GM21723 (cell line): Measurements from ENCODE around the gene GPR160.
"Not testable (repeated sequence)": the region's sequence is repeated elsewhere in the genome, so short reads cannot be mapped to it uniquely, and the experiment has no call there.

Experiments
- ATAC-seq: cut with Tn5 transposase; IDR thresholded peaks from one replicate; pipeline ENCODE4 v1.9.1; 2021; ENCODE audit warnings: mild to moderate bottlenecking, moderate library complexity; ENCODE audit not compliant: unreplicated experiment

GPR160 gene, protein sequence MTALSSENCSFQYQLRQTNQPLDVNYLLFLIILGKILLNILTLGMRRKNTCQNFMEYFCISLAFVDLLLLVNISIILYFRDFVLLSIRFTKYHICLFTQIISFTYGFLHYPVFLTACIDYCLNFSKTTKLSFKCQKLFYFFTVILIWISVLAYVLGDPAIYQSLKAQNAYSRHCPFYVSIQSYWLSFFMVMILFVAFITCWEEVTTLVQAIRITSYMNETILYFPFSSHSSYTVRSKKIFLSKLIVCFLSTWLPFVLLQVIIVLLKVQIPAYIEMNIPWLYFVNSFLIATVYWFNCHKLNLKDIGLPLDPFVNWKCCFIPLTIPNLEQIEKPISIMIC

DNA sequence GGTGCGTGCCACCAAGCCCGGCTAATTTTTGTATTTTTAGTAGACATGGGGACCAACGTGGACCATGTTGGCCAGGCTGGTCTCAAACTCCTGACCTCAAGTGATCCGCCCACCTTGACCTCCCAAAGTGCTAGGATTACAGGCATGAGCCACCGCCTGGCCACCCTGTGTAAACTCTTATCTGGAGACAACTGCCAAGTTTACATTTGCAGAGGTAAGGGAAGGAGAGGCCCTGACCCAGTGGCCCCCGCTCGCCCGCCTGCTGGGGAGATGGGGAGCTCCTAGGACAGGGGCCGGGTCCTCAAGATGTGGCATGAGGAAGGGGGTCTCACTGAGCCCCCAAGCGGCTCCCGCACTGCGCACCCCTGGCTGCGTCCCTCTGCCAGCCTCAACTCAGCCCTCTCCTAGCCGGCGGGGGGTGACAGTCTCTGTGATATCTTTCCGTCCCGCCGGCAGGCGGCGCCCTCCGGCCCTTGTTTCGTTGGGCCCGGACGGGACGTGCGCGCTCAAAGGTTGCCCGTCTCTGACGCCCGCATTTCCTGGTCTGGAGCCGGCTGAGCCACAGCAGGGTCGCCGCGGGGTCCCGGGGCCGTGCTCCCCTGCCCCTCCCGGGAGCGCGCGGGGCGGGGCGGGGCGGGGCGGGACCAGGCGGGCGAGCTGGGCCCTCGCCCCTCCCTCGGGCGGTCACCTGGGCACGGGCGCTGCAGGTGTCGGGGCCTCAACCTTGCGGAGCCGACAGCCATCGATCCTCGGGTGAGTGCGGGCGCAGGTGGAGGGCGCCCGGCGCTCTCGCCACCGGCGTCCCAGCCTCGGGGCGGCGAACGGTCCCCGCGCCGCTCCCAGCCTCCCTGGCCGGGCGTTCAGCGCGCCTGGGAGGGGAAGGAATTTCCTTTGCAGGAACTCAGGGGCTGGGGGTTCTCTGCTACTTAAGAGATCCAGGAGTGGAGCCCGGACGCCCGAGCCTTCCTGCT lies at the start of gene GPR160:
Gene GPR160 (plus strand): TSS at position 533 of the 971 bp plus-strand sequence. CDS start 45,978 bp downstream, outside the sequence.
- peak; percentile 82 for ATAC-seq

DNA sequence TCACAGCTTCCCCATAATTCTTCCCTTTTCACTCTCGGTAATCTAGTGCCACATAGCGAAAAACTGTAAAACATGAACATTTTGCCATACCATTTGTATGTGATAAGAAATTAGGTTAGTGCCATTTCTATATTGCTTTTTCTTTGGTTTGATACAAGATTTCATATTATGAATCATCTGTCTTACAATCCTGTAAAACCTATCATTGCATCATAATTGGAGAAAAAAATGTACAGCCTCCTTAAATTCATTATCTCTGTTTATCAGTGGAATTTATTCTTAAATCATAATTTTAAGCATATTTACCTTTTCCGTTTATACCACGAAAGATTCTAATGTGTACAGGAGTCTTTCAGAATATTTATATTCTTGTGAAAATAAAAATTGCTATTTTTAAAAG lies 47.4 kb upstream of the GPR160 start:
- ATAC-seq = no peak

DNA sequence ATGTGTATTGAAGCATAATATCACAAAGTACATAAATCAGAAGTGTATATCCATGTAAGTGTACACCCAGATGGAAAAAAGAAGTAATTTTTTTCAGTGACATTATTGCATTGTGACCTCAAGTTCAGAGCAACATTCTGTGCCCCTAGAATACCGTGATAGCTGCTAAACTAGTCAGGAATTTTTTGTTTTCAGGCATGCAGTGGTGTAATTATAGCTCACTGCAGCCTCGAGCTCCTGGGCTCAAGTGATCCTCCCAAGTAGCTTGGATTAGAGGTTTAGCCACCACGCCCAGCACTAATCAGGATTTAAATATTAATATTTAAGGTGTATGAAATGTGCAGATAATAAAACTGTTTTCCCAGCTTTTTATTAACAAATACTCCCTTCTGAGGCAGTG lies 45.6 kb upstream of the GPR160 start:
- no peak for ATAC-seq

DNA sequence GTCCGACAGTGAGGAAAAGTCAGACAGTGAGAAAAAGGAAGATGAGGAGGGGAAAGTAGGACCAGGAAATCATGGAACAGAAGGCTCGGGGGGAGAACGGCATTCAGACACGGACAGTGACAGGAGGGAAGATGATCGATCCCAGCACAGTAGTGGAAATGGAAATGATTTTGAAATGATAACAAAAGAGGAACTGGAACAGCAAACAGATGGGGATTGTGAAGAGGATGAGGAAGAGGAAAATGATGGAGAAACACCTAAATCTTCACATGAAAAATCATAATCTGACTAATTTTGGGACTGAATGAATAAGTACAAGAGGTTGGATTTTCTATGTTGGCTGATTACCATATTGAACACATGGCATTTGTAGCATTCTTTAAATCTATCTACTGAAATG lies 45.0 kb upstream of the GPR160 start:
- ATAC-seq = no peak

DNA sequence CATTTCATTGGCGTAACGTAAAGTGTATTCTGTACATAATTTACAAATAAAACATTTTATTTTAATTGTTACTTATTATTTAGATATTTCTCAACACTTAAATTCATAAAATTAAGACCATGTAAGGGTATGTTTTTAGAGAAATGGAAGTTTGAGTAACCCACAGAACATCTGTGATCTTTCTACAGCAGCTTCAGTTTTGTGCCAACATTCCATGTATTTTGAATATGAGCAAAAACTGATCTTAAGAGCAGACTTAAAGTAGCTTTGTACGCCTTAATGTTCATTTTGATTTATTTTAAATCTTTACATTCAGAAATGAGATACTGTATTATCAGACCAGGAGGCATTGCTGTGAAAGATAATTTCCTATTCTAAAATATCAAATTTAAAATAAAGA lies 44.0 kb upstream of the GPR160 start:
- no peak for ATAC-seq

DNA sequence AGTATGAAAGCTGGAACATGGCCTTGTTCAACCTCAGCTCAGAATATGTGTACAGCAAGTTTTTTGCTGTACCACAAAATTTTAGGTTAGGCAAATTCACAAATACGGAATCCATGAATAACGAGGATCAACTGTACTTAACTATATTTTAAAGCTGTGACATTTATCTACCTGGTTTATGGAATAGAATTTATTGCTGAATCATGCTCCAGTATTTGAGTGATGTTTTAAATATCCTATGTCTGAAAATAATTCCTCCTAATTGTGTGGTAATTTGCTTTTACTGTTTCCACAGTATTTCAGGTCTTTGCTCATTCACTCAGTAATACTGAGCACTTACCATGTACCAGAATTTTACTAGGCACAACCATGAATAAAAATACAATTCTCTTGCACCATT lies 41.7 kb upstream of the GPR160 start:
- ATAC-seq = no peak

DNA sequence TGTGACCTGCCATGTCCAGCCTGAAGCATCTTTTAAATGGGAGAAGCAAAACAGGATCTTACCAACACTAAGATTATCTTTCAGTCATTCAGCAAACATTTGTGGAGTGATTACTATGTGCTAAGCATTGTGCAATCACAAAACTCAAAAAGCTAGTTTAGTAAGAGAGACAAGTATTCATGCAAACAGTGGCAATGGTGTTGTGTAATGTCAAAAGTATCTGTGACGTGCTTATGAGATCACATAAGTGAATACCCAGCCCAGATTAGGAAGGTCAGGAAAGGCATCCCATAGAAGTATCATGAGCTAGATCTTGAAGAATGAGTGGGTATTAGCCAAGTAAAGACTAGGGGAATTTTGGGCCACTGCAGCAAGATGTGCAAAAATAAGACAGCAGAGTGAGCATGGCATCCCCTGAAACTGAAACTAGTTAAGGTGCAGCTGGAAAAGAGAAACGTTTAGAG lies 39.1 kb upstream of the GPR160 start:
- peak; percentile 33 for ATAC-seq

DNA sequence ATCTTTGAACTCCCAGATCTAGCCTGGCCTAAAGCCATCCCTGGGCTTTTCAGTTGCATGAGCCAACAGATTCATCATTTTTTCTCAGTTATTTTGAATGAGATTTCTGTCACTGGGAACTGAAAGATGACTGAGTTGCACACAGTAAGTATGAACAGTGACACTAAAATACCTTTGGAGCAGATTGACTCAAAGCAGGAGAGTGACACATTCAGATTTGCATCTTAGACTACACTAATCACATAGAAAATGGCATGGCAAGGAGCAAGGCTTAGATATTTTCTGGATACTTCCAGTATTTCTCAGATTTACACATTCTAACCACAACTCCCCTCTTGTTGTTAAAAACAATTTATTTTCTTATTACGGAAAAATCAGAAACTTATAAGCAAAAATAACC lies 38.4 kb upstream of the GPR160 start:
- peak; percentile 91 for ATAC-seq

DNA sequence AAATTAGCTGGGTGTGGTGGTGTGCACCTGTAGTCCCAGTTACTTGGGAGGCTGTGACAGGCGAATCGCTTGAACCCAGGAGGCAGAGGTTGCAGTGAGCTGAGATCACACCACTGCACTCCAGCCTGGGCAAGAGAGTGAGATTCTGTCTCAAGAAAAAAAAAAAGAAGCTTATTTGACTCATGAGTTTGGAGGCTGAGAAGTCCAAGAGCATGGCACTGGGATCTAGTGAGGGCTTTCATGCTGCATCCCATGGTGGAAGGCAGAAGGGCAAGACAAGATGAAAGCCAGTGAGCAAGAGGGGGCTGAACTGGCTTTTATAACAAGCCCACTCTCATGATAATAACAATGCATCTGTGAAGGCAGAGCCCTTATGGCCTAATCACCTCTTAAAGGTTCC lies 37.7 kb upstream of the GPR160 start:
- ATAC-seq = no peak

DNA sequence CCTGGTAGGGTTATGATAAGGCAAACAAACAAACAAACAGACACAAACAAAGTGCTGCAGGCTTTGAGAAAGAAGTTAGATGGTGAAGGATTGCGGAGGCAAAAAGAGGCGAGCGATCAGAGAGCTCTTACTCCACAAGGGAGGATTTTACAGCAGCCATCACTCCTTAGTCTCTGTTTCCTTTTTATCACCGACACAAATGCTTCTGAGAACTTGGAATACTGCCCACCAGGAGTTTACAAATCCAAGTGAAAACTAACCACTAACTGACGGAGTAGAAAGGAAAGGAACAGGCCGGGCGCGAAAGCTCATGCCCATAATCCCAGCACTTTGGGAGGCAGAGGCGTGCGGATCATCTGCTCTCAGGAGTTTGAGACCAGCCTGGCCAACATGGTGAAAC lies 35.6 kb upstream of the GPR160 start:
- no peak for ATAC-seq

DNA sequence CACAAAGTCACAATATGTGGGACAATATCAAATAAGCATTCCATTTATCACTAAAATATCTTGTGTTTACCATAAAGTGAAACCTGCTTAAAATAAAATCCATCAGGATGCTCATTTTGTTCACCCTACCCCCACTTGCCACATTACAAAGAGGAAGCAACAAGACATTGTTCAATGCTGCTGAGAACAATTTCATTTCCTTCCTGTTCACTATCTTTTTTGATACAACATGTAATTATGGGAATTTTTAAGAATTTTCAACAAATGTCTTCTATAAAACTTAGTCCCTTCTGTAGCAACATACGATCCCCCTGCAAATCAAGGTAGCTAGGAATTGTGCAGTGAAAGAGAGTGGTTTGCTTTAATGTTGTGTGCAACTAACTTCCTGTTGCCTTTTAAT lies 34.9 kb upstream of the GPR160 start:
- ATAC-seq = no peak

DNA sequence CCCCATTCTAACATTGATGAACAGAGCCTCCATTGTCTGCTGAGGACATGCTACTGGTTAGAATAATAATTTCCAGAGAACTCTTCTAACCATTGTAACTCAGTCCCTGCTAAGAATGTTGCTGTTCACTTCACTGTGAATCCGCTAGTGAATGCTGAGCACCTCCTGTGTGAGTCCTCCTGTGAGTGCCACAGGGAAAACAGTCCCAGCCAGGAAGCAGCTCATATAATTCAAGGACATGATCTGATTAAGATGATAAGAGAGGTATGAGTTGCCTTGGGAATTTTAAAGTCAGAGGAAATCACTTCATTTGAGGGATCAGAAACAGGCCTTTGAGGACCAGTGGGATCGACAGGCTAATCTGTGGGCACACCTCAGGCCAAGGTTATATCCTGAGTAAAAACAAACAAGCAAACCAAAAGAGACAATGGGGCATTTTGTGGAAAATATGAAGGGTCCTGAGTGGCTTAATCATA lies 33.9 kb upstream of the GPR160 start:
- ATAC-seq = no peak

DNA sequence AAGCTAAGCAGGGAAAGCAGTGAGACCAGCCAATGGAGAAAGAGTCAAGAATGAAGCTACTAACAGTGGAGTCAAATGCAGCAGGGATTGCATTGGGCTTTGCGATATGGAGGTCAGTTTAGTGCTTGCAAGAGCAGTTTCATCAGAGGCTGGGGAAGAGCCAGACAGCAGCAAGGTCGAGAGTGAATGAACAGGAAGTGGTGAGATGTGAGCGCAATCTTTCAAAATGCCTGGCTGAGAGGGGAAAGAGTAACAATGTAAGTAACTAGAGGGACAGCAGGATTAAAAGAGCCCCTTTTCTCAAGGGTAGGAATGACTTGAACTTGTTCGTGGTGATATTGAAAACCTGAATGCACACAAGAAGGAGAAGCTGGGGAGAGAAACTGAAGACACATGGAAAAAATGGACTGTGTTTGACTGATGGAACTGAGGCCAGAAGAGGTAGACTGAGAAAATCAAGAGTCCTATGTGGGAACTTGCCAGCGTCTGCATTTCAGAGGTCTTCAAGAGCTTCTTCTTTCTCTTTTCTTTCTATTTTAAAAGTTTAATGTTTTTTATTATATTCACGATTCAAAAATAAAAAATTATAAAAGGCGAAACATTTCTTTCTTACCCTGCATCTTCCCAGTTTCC lies 30.6 kb upstream of the GPR160 start:
- peak; percentile 90 for ATAC-seq

DNA sequence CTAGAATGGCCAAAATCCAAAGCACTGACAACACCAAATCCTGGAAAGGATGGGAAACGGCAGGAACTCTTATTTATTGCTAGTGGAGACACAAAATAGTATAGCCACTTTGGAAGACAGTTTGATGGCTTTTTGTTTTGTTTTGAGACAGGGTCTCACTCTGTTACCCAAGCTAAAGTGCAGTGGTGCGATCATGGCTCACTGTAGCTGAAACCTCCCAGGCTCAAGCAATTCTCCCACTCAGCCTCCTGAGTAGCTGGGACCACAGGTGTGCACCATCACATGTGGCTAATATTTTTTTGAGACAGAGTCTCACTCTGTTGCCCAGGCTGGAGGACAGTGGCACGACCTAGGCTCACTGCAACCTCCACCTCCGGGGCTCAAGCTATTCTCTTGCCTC lies 27.3 kb upstream of the GPR160 start:
- peak; percentile 57 for ATAC-seq

DNA sequence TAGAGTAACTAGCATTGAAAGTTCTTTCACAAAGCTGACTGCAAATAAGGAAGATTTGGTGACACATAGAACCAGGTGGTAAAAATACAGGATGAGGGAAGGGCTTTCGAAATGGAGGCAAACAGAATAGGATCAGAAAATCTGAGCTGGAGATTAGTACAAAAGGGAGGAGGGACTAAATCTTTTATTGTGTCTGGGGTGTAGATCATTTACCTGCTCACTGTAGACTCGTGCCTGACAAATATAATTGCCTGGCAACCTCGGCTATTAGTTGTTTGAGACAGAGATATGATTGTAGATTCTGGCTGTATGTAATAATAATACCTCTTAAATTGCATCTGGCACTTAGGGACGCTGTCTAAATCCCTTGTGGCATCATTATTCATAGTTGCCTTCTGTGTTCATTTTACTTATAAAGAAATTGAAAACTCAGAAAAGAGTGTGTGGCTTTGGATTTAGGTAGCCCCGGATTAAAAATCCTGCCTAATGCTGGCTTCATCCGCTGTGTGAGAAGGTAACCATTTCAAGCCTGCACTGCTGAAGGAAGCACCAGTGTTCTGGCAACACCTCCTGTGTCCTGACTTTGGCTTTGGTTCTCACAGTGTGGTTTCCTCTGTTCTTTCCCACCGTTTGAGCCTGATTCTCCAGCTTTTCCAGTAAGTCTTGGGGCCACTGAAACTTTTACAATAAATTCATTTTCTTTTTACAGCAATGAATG lies 25.0 kb upstream of the GPR160 start:
- ATAC-seq = no peak

DNA sequence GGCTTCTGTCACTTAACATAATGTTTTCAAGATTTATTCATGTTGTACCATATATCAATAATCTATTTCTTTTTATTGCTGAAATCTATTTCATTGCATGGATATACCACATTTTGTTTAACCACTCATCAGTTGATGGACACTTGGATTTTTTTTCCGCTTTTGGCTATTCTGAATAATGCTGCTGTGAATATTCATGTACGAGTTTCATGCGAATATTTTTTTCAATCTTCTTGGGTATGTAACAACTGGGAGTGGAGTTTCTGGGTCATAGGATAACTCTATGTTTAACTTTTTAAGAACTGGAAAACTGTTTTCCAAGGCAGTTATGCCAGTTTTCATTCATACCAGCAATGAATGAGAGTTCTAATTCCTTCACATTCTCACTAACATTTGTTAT lies 21.7 kb upstream of the GPR160 start:
- no peak for ATAC-seq

DNA sequence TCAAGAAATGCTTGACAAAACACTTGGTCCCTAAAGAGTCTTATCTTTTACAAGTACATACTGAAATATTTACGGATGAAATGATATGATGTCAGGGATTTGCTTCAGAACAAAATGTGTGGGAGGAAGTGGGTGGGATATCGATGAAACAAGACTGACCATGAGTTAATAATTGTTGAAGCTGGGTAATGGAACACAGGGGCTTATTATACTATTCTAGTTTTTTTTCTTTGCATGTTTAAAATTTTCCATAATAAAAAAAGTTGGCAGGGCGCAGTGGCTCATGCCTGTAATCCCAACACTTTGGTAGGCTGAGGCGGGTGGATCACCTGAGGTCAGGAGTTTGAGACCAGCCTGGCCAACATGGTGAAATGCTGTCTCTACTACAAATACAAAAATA lies 18.5 kb upstream of the GPR160 start:
- not testable (repeated sequence) for ATAC-seq

DNA sequence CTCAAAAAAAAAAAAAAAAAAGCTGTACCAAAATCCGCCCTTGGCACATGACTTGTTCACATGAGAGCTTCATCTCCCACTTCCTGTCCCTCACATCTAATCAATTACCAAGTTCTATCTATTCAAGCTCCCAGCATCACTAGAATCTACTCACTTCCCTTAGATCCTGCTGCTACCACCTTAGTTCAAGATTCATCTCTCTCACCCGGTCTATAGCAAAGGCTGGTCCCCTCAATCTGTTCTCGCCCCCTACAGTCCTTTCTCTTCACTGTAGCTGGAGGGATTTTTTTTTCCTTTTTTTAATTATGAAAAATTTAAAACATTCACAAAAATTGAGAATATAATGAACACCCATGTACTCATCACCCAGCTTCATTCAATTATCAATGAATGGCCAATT lies 16.7 kb upstream of the GPR160 start:
- no peak for ATAC-seq

DNA sequence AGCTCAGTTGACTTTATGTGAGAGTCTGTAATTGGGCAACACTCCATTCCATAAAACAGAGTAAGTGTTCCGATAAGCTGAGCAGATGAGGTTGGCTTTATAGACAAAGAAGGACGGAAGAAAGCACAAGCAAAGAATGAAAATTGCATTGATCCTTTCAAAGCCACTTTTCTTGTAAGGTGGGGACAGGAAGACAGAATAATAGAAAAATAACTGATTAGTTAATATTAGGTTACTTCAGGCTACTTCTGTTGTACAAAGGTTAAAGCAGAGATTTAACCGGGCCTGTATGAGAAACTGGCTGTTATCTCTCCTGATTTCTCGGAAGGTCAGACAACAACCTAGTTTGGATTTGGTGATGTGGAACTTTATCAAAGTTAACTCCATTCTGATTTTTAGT lies 15.5 kb upstream of the GPR160 start:
- no peak for ATAC-seq

DNA sequence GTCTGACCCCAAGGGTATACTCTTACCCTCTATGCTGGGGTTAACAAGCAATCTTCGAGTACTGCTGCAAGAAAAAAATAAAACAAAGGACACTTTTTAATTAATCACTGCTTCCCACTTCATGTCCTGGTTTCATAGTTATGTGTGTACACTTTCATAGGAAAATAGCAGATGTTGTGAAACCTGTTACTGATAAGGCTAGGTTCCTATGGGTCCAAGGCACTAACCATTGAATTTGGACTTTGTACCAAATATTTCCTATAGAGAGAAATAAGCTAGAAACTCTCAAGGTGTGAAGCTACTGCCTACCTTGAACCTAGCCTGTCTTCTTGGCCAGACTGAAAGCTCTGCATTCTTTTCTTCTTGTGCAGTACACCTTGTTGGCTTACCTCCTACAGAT lies 14.6 kb upstream of the GPR160 start:
- no peak for ATAC-seq

DNA sequence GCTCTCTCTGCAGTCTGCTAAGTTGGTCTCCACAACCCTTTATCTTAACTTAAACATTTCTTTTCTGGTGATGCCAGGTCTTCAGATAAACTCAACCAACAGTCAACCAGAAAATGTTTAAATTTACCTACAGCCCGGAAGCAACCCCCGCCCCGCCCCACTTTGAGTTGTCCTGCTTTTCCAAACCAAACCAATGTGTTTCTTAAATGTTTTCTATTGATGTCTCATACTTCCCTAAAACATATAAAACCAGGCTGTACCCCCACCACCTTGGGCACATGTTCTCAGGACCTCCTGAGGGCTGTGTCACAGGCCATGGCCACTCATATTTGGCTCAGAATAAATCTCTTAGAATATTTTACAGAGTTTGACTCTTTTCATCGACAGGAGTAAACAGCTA lies 13.2 kb upstream of the GPR160 start:
- ATAC-seq = no peak
